Mammary epithelial cell (primary cell): Measurements from ENCODE around the gene LEKR1.

Experiments
- CTCF ChIP-seq, 2 donors: IDR thresholded peaks in 1 of 2; conservative IDR thresholded peaks in 1 of 2; 2 replicates each; pipeline ENCODE4 v1.5.1; 2011 to 2012; ENCODE audit warnings: inconsistent platforms in 2 of 2, low read length in 2 of 2, mild to moderate bottlenecking in 2 of 2, control low read depth in 1 of 2, low read depth in 1 of 2; ENCODE audit not compliant: insufficient read depth in 1 of 2; ENCODE audit errors: extremely low read depth in 1 of 2
- EZH2 ChIP-seq: IDR thresholded peaks from 2 replicates; pipeline ENCODE4 v1.6.1; 2012; ENCODE audit warnings: low read length, inconsistent platforms, borderline replicate concordance

- TF ChIP-seq CTCF (conservative IDR thresholded peaks at IDR 0.05 in 1 of 2, IDR thresholded peaks at IDR 0.05 in 1 of 2; ENCODE audit: extremely low read depth in 1 of 2, insufficient read depth in 1 of 2, low read depth in 1 of 2, low read length in 2 of 2) = no peak
- TF ChIP-seq EZH2 = no peak
Measured at GRCh38 chr3:156910022-156910421, 83.9 kb downstream of the LEKR1 start.
